Stimulated activated CD4-positive, alpha-beta T cell treated with anti-CD3 and anti-CD28 coated beads, Interleukin-4, amount 100 ng/mL, for 4 hours (primary cell): Measurements from ENCODE around the gene RREB1.
"Not testable (repeated sequence)": the region's sequence is repeated elsewhere in the genome, so short reads cannot be mapped to it uniquely, and the experiment has no call there.

Experiments used
- DNase-seq, 2 experiments: peaks; one replicate each; pipeline ENCODE4 v3.0.0-alpha.2; 2020

The RREB1 gene

GRCh38 chr6:7247828-7248227 lies 140.1 kb downstream of the RREB1 start:
- no peak for DNase-seq

- no peak for DNase-seq
Measured at GRCh38 chr6:7249391-7249790, 141.6 kb downstream of the RREB1 start.

- DNase-seq: no peak
Measured at GRCh38 chr6:7249946-7250643, 142.3 kb downstream of the RREB1 start.

GRCh38 chr6:7250812-7251211 lies 143.1 kb downstream of the RREB1 start:
- no peak for DNase-seq

- DNase-seq: no peak
Measured at GRCh38 chr6:7251646-7252260, 144.0 kb downstream of the RREB1 start.

GRCh38 chr6:7252390-7252789 lies 144.6 kb downstream of the RREB1 start:
- no peak for DNase-seq

GRCh38 chr6:7254980-7255835 lies 147.4 kb downstream of the RREB1 start:
- no peak for DNase-seq

- no peak for DNase-seq
Measured at GRCh38 chr6:7255918-7256317, 148.2 kb downstream of the RREB1 start.

GRCh38 chr6:7256785-7257184 lies 149.0 kb downstream of the RREB1 start:
- no peak for DNase-seq

- DNase-seq: no peak
Measured at GRCh38 chr6:7257521-7258230, 149.9 kb downstream of the RREB1 start.

GRCh38 chr6:7258231-7258763 lies 150.5 kb downstream of the RREB1 start:
- no peak for DNase-seq

- no peak for DNase-seq
Measured at GRCh38 chr6:7260291-7261031, 152.7 kb downstream of the RREB1 start.

- peak; percentile 35 to 51 for DNase-seq
Measured at GRCh38 chr6:7261032-7261841, 153.5 kb downstream of the RREB1 start.

GRCh38 chr6:7261852-7262461 lies 154.2 kb downstream of the RREB1 start:
- no peak for DNase-seq

- DNase-seq: no peak
Measured at GRCh38 chr6:7262746-7263518, 155.2 kb downstream of the RREB1 start.

- not testable (repeated sequence) for DNase-seq
Measured at GRCh38 chr6:7263519-7263805, 155.7 kb downstream of the RREB1 start.

- no peak for DNase-seq
Measured at GRCh38 chr6:7264041-7264440, 156.3 kb downstream of the RREB1 start.

GRCh38 chr6:7264686-7265384 lies 157.1 kb downstream of the RREB1 start:
- DNase-seq: no peak

- not testable (repeated sequence) for DNase-seq
Measured at GRCh38 chr6:7265385-7265726, 157.6 kb downstream of the RREB1 start.

GRCh38 chr6:7267071-7267465 lies 159.3 kb downstream of the RREB1 start:
- DNase-seq: no peak
